ENCODE data around the gene B4GALNT3.

The B4GALNT3 gene

DNA sequence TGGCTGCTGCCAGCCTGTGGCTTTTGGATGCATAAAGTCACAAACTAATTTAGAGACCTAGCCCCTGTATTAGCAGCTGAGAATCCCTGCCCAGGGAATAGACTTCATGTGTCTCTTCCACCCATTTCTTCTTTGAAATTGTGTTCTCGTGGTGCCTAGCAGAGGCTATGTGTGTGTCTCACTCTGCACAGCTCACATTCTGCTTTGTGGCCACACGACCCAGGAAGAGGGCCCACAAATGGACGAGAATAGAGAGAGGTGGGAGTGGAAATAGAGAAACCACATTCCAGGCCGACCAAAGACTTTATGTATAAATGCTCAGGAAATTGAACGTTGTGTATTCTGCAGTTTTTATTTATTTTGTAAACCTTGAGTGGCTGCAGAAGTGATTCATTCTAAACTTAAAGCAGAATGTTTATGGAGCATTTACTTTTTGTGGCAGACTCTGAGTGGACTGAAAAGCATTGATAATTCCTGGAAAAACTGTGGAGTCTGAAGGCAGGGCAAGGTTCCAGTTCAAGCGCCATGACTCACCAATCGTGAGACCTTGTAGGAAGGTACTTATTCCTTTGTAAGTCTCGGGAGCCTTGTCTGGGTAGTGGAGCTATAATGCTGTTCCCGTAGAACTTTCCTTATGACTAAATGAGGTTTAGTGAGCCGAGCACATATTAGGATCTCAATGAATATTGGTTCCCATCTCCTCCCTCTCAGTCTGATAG lies 9.1 kb downstream of the B4GALNT3 start:
- DNase-seq: no peak

DNA sequence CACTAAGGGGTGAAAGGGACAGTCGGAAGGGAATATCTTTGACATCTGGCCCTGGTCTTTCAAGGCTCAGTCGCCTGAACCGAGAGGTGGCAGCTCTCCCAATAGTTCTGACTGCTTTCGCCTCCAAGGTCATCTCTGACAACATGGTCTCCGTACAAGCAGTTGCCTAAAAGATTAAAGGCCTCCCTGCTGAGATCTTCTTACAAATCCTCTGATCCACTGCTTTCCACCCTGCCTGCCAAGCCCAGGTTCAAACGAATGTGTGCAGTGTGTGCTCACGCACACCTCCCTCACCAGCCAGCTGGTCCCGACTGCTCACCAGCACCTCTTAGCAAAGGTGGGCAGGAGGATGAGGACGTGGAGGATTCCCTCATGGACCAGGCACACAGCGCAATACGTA lies 10.4 kb downstream of the B4GALNT3 start:
- no peak for DNase-seq

DNA sequence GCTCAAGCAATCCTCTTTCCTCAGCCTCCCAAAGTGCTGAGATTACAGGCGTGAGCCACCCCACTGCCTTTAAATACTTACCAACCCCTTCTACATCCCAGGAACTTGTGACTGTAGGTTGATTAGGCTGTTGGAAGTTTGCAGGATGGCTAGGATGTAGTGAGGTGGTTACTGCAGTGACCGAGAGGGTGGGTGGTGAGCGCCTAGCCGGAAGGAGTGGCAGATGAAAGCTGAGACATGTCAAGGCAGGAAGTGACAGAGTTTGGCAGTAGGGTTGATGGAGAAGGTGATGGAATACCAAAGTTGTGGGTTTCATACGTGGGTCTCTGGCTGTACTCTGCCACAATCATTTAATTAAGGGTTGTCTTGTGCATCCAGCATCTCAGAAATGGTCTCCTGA lies 13.5 kb downstream of the B4GALNT3 start:
- DNase-seq: no peak

DNA sequence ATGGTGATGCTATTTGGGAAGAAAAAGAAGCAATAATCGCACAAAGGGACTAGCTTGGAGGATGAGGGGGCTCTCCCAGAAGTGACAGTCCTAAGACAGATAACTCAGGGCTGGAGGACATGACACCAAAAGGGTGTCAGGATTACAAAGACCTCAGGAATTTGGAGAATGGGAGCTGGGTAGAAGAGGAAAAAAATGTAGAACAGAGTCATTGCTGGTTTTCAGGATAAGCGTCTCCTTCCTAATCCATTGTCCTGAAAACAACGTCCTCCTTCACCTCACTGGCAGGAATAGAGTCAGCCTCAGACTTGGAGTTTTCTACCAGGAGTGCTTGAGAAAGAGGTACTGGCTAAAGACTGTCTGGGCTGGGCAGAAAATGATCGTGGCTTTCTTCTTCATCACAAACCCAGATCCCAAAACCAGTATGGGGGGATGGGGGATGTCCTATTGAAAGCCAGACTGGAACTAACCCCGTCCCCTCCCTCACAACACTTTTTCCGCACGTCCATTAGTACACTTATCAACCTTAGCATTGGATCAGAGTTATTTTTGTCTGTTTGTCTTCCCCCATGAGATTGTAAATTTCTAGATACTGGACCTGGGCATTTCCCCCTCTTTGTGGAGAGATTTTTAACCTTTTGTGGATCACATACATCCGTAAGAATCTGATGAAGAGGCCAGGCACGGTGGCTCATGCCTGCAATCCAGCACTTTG lies 14.3 kb downstream of the B4GALNT3 start:
- DNase-seq: no peak

DNA sequence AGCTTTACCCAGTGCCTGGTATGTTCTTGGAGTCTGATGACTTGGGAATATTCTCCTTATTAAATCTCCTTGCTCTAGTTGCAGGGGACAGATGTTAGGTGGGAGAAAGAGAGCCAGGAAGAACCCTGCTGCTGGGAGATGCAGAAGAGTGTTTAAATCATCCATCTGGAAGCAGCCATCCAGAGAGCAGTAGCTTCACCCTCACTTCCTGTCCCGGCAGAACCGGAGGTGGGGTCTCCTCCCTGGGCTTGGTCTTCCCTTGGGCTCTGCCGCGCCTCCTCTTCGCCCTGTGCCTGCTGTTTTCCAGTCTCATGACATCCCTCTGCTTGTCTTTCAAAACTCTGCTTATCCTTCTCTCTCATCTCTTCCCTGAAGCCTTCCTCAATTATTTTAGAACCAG lies 15.5 kb downstream of the B4GALNT3 start:
- no peak for DNase-seq

DNA sequence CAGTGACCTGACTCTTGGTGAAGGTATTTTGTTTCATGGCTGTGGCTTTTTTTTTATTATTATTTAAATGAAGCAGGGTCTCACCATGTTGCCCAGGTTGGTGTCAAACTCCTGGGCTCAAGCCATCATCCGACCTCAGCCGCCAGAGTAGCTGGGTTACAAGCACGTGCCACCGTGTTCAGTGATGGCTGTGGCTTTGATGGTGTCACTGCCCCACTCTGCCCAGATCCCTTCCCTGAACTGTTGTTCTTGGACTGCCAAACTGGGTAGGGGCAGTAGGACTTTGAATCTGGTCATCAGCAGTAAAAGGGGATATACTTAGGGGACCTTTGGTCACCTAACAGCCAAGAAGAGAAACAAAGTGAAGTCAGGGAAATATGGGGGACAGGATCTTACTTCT lies 19.4 kb downstream of the B4GALNT3 start:
- DNase-seq: no peak

DNA sequence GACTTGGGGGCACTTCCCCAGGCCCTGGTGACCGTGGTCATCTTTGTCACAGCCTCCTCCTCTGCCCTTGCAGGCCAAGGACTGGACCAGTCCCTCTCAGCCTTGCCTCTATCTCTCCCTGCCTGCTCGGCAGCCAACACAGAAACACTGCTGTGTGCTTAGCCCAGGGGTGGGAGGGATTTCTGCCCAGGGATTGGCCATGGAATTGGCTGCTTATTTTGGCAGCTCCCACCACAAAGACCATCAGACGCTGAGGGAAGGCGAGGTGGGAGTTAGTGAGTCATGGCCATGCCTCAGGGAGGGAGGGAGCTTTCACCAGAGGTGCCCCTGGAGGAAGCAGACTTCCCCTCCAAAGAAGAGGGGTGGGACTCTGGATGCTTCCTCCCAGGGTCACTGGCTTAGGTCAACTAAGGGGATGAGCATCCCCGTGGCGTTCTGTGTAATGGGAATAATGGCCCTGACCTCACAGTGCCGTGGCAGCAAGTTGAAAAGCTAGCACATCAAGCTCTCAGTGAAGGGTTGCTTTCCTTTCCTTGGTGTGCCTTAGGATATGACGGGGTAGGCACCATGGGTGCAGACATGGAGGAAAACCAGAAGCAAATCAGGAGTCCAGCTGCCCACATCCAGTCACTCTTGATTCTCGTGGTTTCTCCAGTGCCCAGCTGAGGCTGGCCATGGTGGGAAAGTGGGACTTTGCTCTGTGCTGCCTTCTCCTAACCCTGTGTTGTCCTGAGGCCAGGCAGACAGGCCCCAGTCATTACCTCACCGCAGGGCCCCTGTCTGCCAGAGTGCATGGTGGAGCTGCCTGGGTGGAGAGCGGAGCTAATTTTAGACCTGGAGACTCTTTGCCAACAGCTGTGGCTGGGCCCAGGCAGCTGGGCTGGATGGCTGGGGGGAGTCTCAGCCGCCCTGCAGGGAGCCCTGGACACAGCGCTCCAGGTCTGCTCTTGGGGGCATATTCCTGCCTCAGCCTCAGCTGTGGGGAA lies 21.4 kb downstream of the B4GALNT3 start:
- DNase-seq: no peak

DNA sequence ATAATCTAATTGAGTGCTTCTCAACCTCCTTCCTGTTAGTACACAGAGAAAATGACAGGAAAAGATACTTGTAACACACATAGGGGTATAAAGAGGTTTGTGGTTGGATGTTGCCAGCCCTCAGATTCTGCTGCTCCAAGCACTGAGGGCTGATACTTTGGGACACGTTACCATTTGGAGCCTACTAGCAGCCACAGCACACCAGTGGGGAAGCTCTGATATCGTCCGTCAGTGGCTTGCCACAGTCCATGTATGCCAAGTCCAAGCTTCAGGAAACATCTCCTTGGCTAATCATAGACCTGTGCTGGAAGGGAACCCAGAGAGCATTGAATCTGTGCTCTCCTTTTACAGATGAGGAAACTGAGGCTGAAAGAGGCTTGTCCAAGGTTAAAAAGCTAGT lies 22.3 kb downstream of the B4GALNT3 start:
- DNase-seq: no peak

DNA sequence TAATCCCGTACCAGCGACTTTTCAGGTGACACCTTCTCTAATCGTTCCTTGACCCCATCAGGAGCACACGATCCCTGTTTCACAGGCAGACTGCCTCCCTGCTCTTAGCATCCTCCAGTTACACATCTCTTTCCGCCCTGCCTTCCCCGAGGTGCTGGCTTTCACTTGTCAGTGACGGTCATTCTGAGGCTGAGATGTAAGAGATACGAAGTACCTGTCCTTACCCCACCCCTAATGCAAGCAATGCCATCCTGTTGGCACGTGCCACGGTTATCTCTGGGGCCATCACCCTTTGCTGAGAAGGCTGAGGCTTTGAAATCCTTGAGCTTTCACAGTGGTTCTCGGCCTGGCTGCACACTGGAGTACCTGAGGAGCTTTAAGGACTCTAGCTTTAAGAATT lies 24.4 kb downstream of the B4GALNT3 start:
- no peak for DNase-seq

DNA sequence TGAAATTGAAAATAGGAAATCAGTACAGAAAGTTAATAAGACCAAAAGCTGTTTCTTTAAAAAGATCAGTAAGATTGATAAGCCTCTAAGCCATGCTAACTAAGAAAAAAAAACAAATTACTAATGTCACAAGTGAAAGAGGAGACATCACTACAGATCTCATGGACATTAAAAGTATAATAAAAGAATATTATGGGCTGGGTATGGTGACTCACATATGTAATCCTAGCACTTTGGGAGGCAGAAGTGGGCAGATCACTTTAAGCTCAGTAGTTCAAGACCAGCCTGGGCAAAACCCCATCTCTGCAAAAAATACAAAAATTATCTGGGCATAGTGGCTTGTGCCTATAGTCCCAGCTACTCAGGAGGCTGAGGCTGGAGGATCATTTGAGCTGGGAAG lies 30.5 kb downstream of the B4GALNT3 start:
- DNase-seq: no peak

DNA sequence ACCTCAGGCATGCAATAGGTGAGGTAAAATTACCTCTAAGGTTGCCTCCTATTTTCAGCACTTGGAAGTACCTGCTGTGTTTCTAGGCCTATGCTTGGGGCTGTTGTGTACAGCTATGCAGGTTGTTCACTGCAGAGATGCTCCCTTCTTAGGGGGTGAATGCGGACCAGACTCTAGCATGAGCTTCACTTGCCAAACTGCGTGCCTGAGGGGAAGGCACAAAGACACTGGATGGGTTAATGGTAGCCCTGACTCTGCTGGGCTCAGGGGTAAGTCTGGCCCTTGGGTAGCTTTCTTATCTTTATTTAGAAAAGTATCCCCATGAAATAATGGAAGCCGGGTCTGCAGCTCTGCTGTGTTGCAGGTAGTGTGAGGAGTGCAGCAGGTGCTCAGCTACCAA lies 35.7 kb downstream of the B4GALNT3 start:
- DNase-seq: no peak

DNA sequence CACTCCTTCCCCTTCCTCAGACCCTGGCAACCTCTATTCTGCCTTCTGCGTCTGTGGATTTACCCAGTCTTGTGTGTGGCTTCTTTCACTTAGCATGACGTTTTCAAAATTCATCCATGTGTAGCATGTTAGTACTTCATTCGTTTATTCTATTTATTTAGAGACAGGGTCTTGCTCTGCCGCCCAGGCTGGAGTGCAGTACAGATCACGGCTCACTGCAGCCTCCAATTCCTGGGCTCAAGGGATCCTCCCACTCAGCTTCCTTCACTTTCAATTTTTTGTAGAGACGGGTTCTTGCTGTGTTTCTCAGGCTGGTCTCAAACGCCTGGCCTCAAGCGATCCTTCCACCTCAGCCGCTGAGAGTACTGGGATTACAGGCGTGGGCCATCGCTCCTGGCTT lies 37.0 kb downstream of the B4GALNT3 start:
- no peak for DNase-seq

DNA sequence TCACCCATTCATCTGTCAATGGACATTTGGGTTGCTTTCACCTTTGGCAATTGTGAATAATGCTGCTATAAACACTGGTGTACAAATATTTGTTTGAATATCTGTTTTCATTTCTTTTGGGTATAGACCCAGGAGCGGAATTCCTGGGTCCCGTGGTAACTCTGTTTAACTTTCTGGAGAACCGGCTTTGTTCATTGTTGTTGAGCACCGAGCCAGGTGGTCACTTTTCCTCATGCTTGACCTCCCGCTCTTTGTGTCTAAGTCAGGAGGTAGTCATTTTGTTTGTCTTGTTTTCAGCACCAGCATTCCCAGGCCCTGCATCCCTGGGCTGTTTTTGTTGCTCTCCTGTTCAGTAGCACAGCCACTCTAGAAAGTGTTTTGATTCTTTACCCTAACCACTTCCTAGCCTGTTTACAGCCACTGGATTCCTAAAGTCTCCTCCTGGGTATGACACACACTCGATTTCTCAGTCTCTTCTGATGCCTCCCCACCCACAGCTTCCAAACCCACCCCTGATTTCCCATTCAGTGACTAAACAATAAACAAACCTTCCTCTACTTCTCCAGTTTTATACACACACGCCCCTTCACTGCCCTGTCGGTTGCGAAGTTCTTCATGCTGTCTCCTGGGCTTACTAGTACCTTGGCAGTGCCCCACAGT lies 37.9 kb downstream of the B4GALNT3 start:
- no peak for DNase-seq

DNA sequence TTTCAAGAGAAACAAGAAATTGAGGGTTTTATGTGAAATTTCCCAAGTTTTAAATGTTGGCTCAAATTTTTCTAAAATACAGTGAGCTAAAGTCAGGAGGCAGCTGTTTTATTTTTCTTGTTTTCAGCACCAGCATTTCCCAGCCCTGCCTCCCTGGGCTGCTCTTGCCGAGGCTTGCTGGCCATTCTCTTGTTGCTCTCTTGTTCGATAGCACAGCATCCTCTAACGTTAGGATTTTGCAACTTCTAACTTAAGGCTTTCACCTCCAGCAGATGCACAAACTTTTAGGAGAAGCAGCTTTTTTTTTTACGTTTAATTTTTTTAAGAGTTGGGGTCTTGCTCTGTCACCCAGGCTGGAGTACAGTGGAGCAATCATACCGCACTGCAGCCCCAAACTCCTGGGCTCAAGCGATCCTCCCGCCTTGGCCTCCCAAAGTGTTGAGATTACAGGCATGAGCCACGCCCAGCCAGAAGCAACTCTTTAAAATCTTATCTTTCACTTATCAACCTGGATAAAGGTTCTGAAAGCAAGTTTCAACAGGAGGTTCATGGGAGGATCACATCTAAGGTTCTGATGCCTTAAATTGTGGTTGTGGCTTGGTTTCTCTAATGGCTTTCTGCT lies 40.2 kb downstream of the B4GALNT3 start:
- no peak for DNase-seq

DNA sequence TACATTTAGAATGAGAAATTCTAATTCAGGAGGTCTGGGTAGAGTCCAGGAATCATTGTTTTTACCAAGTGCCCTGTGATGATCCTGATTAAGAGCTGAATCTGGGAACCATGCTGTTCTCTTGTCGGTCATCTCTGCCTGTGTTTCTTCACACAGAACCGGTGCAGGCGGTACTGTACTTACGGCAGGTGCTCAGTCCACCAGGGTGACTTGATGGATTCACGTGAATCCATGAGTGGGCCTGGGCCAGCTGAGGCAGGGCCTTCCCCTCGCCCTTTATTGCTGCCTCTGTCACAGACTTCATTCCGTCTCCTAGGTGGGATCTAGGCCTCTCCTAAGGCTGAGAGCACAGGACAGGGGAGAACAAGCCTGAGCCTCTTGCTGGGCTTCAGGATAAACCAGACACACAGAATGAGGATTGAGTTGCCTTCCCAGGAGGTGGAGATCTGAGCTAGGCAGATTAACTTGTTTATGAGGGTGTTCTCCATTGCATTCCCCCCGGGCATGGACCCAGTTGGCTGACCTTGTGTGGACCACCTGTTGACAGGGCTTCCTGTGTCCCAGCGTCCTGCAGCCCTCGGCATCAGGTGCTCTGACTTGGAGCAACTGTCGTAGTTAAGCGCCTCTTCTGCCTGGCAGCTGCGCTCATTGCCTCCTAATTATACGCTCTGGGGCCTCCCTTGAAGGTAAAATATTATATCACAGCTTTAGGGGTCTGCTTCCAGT lies 42.1 kb downstream of the B4GALNT3 start:
- no peak for DNase-seq

DNA sequence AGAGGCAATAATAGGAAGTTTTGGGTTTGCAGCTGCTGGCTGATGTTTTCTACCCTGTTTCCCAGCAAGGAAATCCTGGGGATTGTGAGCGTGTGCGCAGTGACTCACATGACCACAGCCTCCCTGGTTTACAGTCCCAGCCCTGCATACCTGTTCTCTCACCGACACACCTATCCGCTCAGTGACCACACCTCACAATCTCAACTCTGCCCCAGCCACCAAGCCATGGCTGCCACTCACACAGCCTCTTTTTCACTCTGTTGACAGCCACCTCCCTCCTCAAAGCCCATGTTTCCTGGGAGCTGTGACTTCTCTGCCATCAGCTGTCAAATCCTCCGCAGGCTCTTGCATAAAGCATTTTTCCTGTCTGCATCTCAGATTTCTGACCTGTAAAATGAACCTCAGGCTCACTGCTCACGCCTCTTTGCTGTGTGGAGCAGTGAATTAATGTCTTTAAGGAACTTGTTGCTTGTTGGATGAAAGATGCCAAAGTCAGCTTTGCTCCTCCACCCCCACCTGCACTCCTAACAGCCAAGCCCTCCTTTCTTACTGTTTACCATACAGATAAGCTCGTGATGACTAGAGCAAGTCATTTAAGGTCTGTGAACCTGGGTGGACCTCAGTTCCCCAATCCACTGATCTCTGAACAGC lies 43.5 kb downstream of the B4GALNT3 start:
- no peak for DNase-seq

DNA sequence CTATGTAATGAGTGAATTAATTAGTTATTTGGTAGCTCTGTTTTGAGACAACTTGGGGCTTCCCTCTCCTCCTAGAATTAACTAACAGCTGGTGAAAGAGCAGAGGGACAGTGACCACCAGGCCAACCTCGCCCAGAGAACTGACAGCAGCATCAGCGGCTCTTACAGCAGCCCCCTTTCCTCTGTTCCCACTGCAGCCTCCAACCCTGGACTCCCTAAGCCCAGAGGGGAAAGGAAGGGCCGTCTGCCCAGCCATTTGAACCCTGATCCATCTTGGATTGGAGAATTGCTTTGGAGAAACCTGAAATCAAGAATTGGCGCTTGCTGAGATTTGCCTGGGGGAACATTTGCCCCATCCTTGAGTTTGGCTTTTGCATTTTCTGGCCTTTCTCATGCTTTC lies 45.5 kb downstream of the B4GALNT3 start:
- DNase-seq: no peak

DNA sequence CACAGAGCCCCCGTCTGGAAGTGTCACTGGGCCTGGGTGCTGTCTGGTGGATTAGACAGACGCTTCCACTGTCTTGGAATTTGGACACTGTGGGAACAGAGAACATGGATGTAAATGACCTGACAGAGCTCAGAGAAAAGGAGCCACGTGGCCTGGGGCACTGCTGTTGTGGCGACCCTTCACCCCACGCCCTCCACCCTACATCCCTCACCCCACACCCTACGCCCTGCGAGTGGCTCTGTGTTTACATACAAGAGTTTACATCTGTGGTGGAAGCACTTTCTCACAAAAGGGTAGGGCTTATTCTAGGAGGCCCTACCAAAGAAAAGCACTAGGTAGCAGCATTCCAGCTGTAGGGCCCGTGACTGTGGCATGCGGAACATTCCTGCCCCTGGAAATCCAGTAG lies 47.7 kb downstream of the B4GALNT3 start:
- DNase-seq: no peak

DNA sequence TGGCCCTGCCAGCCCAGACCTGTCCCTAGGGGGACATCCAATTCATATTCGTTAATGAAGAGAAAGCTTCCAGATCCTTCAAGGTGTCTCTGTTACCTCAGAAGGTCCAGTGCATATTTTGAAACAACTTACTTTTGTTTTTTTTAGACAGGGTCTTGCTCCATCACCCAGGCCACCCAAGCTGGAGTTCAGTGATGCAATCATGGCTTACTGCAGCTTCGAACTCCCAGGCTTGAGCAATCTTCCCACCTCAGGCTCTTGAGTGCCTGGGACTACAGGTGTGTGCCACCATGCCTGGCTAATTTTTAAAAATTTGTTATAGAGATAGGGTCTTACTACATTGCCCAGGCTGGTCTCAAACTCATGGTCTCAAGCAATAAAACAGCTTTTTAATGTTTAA lies 48.4 kb downstream of the B4GALNT3 start:
- DNase-seq: no peak

DNA sequence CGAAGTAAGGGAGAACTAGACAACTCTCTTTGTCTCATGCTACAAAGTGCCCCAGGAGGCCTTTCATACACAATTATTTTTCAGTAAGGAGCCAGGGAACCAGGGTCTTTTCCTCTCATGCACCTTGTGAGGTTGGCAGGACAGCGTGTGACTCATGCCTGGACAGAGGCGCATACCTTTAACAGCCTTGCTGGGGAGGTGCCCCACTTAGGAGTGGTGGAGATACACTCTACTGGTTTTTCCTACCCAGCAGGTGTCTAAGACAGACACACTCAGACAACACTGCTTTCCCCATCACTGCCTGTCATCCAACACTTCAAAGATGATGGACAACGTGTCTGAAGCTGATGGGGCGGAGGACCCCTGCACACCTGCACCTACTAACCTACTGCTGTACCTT lies 49.1 kb downstream of the B4GALNT3 start:
- DNase-seq: no peak

DNA sequence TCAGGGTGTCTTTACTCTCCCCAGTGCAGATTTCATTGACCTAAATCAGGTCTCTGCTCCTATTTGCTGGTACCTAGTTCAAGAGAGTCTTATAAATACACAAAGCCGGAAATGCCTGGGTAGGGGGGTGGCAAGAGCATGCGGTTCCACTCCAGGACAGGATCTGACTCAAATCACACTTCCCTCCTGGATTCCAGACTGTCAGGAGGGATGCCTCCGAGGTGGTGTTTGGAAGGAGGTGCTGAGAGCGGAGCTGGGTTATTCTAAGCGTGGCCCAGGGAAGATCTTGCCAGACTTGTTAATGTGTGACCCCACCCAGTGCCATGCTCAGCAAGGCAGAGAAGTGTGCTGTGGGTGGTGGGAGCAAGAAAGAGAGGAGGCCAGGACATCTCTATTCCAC lies 49.8 kb downstream of the B4GALNT3 start:
- no peak for DNase-seq

All from activated CD8-positive, alpha-beta memory T cell treated with anti-CD3 and anti-CD28 coated beads, Interleukin-2, amount 50 U/mL, for 48 hours (primary cell).